ENCODE results near the gene TEX14.

DNA sequence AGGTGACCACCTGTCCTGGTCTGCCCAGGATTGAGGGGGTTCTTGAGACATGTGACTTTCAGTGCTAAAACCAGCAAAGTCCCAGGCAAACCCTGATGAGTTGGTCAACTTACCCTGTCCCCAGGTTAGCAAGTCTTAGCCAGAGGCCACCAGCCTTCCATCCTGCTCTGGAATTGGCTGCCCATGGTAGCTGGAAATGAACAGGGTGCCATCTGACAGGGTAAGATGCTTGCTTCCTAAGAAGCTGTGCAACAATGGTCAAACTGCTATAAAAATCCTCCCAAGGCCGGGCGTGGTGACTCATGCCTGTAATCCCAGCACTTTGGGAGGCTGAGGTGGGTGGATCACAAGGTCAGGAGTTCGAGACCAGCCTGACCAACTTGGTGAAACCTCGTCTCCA is 154.6 kb downstream of the TEX14 start:
- TF ChIP-seq, protein P1, sequence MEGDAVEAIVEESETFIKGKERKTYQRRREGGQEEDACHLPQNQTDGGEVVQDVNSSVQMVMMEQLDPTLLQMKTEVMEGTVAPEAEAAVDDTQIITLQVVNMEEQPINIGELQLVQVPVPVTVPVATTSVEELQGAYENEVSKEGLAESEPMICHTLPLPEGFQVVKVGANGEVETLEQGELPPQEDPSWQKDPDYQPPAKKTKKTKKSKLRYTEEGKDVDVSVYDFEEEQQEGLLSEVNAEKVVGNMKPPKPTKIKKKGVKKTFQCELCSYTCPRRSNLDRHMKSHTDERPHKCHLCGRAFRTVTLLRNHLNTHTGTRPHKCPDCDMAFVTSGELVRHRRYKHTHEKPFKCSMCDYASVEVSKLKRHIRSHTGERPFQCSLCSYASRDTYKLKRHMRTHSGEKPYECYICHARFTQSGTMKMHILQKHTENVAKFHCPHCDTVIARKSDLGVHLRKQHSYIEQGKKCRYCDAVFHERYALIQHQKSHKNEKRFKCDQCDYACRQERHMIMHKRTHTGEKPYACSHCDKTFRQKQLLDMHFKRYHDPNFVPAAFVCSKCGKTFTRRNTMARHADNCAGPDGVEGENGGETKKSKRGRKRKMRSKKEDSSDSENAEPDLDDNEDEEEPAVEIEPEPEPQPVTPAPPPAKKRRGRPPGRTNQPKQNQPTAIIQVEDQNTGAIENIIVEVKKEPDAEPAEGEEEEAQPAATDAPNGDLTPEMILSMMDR (IDR thresholded peaks at IDR 0.05; ENCODE audit: insufficient read depth, low read length, poor library complexity, severe bottlenecking): no peak
- TF ChIP-seq EZH2phosphoT487 (conservative IDR thresholded peaks at IDR 0.05; ENCODE audit: low read length): no peak

Measured in SU-DHL-6 (cell line).